IMR-90 (cell line): ENCODE measurements around the gene RERE. TPM values are rescaled to one million over a fixed set of nuclear protein-coding genes. Genes with fewer than 3 reads are reported as not detected.
A peak's percentile ranks its signal among the peaks of the same experiment; 100 is the strongest.

Source experiments
- ATAC-seq: fragments of 200-7000 bp; cut with Tn5 transposase; 2 replicates; pipeline ENCODE4 v1.9.1; 2020; ENCODE audit warnings: low read depth, mild to moderate bottlenecking, moderate library complexity
- BruUV-seq: library from RNA; stranded (reverse); fragments of 400-500 nt; replicated peaks from 2 replicates; lab custom pipeline; 2021; lab: Mats Ljungman, UMichigan
- CTCF ChIA-PET: fragments of 300-600 bp; formaldehyde crosslinking; extraction: SDS; loops from one replicate; lab custom pipeline; 2021; ENCODE audit warnings: antibody characterized with exemption; lab: Yijun Ruan, JAX
- POLR2A ChIA-PET: fragments of 300-600 bp; sonication (Branson Sonifier 250); formaldehyde crosslinking; loops from one replicate; lab custom pipeline; 2022; ENCODE audit warnings: antibody characterized with exemption; ENCODE audit not compliant: unreplicated experiment; lab: Charles Lee
- DNase-seq: peaks from one replicate; pipeline ENCODE4 v3.0.0; 2013
- H2AFZ ChIP-seq: replicated peaks from 2 replicates; pipeline ENCODE3; 2013; ENCODE audit warnings: low read length, mild to moderate bottlenecking; ENCODE audit not compliant: poor library complexity
- H2AK5ac ChIP-seq: 2 replicates; pipeline ENCODE4 v1.6.1; 2013; ENCODE audit warnings: low read depth, low read length, inconsistent platforms
- H2AK9ac ChIP-seq: replicated peaks from 2 replicates; pipeline ENCODE3; 2013; ENCODE audit warnings: mild to moderate bottlenecking, low read depth, low read length, moderate library complexity; ENCODE audit not compliant: poor library complexity
- H2BK120ac ChIP-seq: 2 replicates; pipeline ENCODE4 v1.6.1; 2013; ENCODE audit warnings: low read depth, low read length, inconsistent platforms
- H2BK15ac ChIP-seq: 3 replicates; pipeline ENCODE4 v1.6.1; 2013; ENCODE audit warnings: low read depth, low read length, inconsistent platforms
- H2BK20ac ChIP-seq: 2 replicates; pipeline ENCODE4 v1.6.1; 2013; ENCODE audit warnings: low read depth, mild to moderate bottlenecking, inconsistent platforms, low read length, moderate library complexity
- H2BK5ac ChIP-seq: 2 replicates; pipeline ENCODE4 v1.6.1; 2013; ENCODE audit warnings: mild to moderate bottlenecking, low read depth, low read length, inconsistent platforms; ENCODE audit not compliant: poor library complexity, severe bottlenecking
- H3K14ac ChIP-seq: replicated peaks from 2 replicates; pipeline ENCODE4 v1.6.1; 2013; ENCODE audit warnings: low read depth, low read length, inconsistent platforms
- H3K18ac ChIP-seq: 2 replicates; pipeline ENCODE4 v1.6.1; 2013; ENCODE audit warnings: low read depth, low read length, control low read depth
- H3K23ac ChIP-seq: 2 replicates; pipeline ENCODE4 v1.6.1; 2013; ENCODE audit warnings: low read depth, low read length, inconsistent platforms
- H3K27ac ChIP-seq: 2 replicates; pipeline ENCODE4 v1.5.1; 2013; ENCODE audit warnings: mild to moderate bottlenecking, control low read depth, low read length; ENCODE audit not compliant: insufficient read depth
- H3K27me3 ChIP-seq: 2 replicates; pipeline ENCODE4 v1.6.1; 2013; ENCODE audit warnings: low read length; ENCODE audit not compliant: control insufficient read depth, insufficient read depth
- H3K36me3 ChIP-seq: 2 replicates; pipeline ENCODE4 v1.6.1; 2013; ENCODE audit warnings: low read length, mixed read lengths; ENCODE audit not compliant: control insufficient read depth, insufficient read depth
- H3K4ac ChIP-seq: 2 replicates; pipeline ENCODE4 v1.6.1; 2013; ENCODE audit warnings: low read depth, low read length, inconsistent platforms
- H3K4me1 ChIP-seq: 2 replicates; pipeline ENCODE4 v1.6.1; 2013; ENCODE audit warnings: low read length, mixed read lengths; ENCODE audit not compliant: control insufficient read depth, insufficient read depth
- H3K4me2 ChIP-seq: 2 replicates; pipeline ENCODE4 v1.6.1; 2013; ENCODE audit warnings: low read depth, mild to moderate bottlenecking, control low read depth, low read length, moderate library complexity
- H3K4me3 ChIP-seq: 2 replicates; pipeline ENCODE4 v1.5.1; 2013; ENCODE audit warnings: low read depth, mild to moderate bottlenecking, control low read depth, low read length, moderate library complexity; ENCODE audit not compliant: insufficient read depth
- H3K56ac ChIP-seq: 2 replicates; pipeline ENCODE4 v1.6.1; 2013; ENCODE audit warnings: low read length, inconsistent platforms; ENCODE audit not compliant: insufficient read depth; ENCODE audit errors: extremely low read depth
- H3K79me1 ChIP-seq, 2 experiments: 2 replicates each; pipeline ENCODE4 v1.6.1; 2013; ENCODE audit warnings: low read length in 2 of 2, inconsistent platforms in 1 of 2, low read depth in 1 of 2
- H3K9ac ChIP-seq: 2 replicates; pipeline ENCODE4 v1.6.1; 2013; ENCODE audit warnings: low read depth, low read length, control low read depth
- H3K9me1 ChIP-seq: 2 replicates; pipeline ENCODE4 v1.6.1; 2013; ENCODE audit warnings: low read length, inconsistent platforms; ENCODE audit not compliant: insufficient read depth
- H3K9me3 ChIP-seq: 2 replicates; pipeline ENCODE4 v1.6.1; 2013; ENCODE audit warnings: low read length; ENCODE audit not compliant: control insufficient read depth, insufficient read depth
- H4K20me1 ChIP-seq: 2 replicates; pipeline ENCODE4 v1.6.1; 2013; ENCODE audit warnings: low read length, inconsistent platforms; ENCODE audit not compliant: insufficient read depth
- H4K5ac ChIP-seq: 2 replicates; pipeline ENCODE4 v1.6.1; 2013; ENCODE audit warnings: mild to moderate bottlenecking, low read depth, low read length, control low read depth
- H4K8ac ChIP-seq, 2 experiments: 2 replicates each; pipeline ENCODE4 v1.6.1; 2013; ENCODE audit warnings: low read depth in 2 of 2, low read length in 2 of 2, control low read depth in 1 of 2, inconsistent platforms in 1 of 2
- H4K91ac ChIP-seq: 2 replicates; pipeline ENCODE4 v1.6.1; 2013; ENCODE audit warnings: low read depth, low read length, inconsistent platforms; ENCODE audit not compliant: insufficient read depth
- BHLHE40 ChIP-seq: fragments of 150-350 bp; IDR thresholded peaks from 2 replicates; pipeline ENCODE4 v1.6.1; 2016; ENCODE audit warnings: mild to moderate bottlenecking, low read depth, low read length
- CHD1 ChIP-seq: IDR thresholded peaks from 2 replicates; pipeline ENCODE4 v1.6.1; 2012; ENCODE audit warnings: low read depth, low read length, improper control_type of control experiment
- CTCF ChIP-seq: conservative IDR thresholded peaks from 2 replicates; pipeline ENCODE4 v1.5.1; 2012; ENCODE audit warnings: mild to moderate bottlenecking, low read depth, low read length, improper control_type of control experiment
- MAFK ChIP-seq: IDR thresholded peaks from 2 replicates; pipeline ENCODE4 v1.6.1; 2012; ENCODE audit warnings: low read depth, low read length, improper control_type of control experiment
- MXI1 ChIP-seq: IDR thresholded peaks from 2 replicates; pipeline ENCODE4 v1.6.1; 2012; ENCODE audit warnings: low read depth, mild to moderate bottlenecking, low read length, moderate library complexity, borderline replicate concordance
- NFE2L2 ChIP-seq: fragments of 150-350 bp; IDR thresholded peaks from 2 replicates; pipeline ENCODE4 v1.6.1; 2016; ENCODE audit warnings: low read depth, mild to moderate bottlenecking, low read length
- POLR2A ChIP-seq: IDR thresholded peaks from 2 replicates; pipeline ENCODE4 v1.6.1; 2012; ENCODE audit warnings: mild to moderate bottlenecking, low read depth, low read length
- RCOR1 ChIP-seq: IDR thresholded peaks from 2 replicates; pipeline ENCODE4 v1.6.1; 2012; ENCODE audit warnings: mild to moderate bottlenecking, low read length, improper control_type of control experiment; ENCODE audit not compliant: insufficient replicate concordance
- RFX5 ChIP-seq: IDR thresholded peaks from 2 replicates; pipeline ENCODE4 v1.8.0; 2012; ENCODE audit warnings: low read depth, mild to moderate bottlenecking, low read length, moderate library complexity
- SMC3 ChIP-seq: fragments of 150-350 bp; IDR thresholded peaks from 2 replicates; pipeline ENCODE4 v1.6.1; 2016; ENCODE audit warnings: low read depth, mild to moderate bottlenecking, antibody characterized with exemption, low read length, moderate library complexity
- USF2 ChIP-seq: fragments of 150-350 bp; IDR thresholded peaks from 2 replicates; pipeline ENCODE4 v1.6.1; 2017; ENCODE audit warnings: mild to moderate bottlenecking, antibody characterized with exemption, low read length, low read depth
- WGBS, 2 experiments: methylation state at CpG; one replicate each; pipeline versions ENCODE4 v1.1.5 to v1.1.7; 2013; ENCODE audit warnings: missing lambda C conversion rate in 2 of 2; ENCODE audit not compliant: insufficient read length in 1 of 2; ENCODE audit errors: extremely low coverage in 2 of 2; 5-methylcytosine and 5-hydroxymethylcytosine counted together
- dilution Hi-C: fragments of 300-500 bp; cut with HindIII; formaldehyde crosslinking; loops from one replicate; pipeline ENCODE4 v1.14.3; 2018; ENCODE audit warnings: low sequenced_read_pairs; ENCODE audit not compliant: unreplicated experiment
- in situ Hi-C: fragments of 300-500 bp; cut with MboI; formaldehyde crosslinking; loops from 3 replicates; pipeline ENCODE4 v1.14.3; 2019; ENCODE audit warnings: low sequenced_read_pairs, inconsistent platforms, mixed read lengths
- intact Hi-C: fragments of 100-400 bp; cut with micrococcal nuclease; formaldehyde crosslinking; loops from 2 replicates; pipeline ENCODE4 v1.10.0; 2022
- polyA plus RNA-seq, 3 experiments: library from polyadenylated mRNA; depleted of rRNA; stranded (reverse); fragments of >200 nt; gene quantifications; 2 replicates each; pipeline ENCODE4 v1.2.3, GENCODE V29; 2012; ENCODE audit warnings: low replicate concordance in 1 of 3
- total RNA-seq: library from RNA; depleted of rRNA; stranded (reverse); fragments of >200 nt; gene quantifications from 2 replicates; pipeline ENCODE4 v1.2.3, GENCODE V29; 2012

The RERE gene
- total and polyA plus RNA-seq, 2 of the 4 experiments (the other 2 are of a cell fraction): 11.5 to 25.1 TPM

GRCh38 chr1:8408151-8408839 is 409.1 kb downstream of the RERE start:
- H4K8ac ChIP-seq: peak overlapping the region; percentile 37 to 97
- ATAC-seq (peak; percentile 55), DNase-seq (peak; percentile 84)
- WGBS, 2 experiments: no CpG with 5 or more reads among the region's 9 CpGs
- peaks cover 46 to 88% of the 10 kb centered on the region in 2 experiments for H3K79me1 ChIP-seq
- H3K14ac ChIP-seq: peak overlapping the region; percentile 74
- in situ Hi-C loops: no loop called here
- H2AK5ac ChIP-seq: peak overlapping the region; percentile 86
- peak overlapping the region; percentile 61; the same call in 2 of the 3 replicates for H2BK15ac ChIP-seq
- H3K4me3 ChIP-seq: no peak overlapping the region
- peak overlapping the region; percentile 59 for H3K56ac ChIP-seq
- H3K9ac ChIP-seq: peak overlapping the region; percentile 43
- dilution Hi-C loops: no loop called here
- intact Hi-C loops: no loop called here
- H2AFZ ChIP-seq: no peak overlapping the region
- H2BK20ac ChIP-seq: peak overlapping the region; percentile 86
- H2BK120ac ChIP-seq: peak overlapping the region; percentile 86
- H4K5ac ChIP-seq: peak overlapping the region; percentile 92
- TF ChIP-seq MAFK (no peak), CHD1 (no peak), POLR2A (no peak), BHLHE40 (no peak), RFX5 (no peak), NFE2L2 (no peak), MXI1 (no peak), USF2 (no peak), RCOR1 (no peak), CTCF (no peak), SMC3 (no peak)
- H3K27me3 ChIP-seq: no peaks in the 10 kb centered on the region
- H3K9me3 ChIP-seq: no peaks in the 10 kb centered on the region
- peaks cover 47% of the 10 kb centered on the region for H4K20me1 ChIP-seq
- H3K23ac ChIP-seq: peak overlapping the region; percentile 91
- H3K27ac ChIP-seq: peak overlapping the region; percentile 96
- no TSS peak for BruUV-seq
- H3K9me1 ChIP-seq: peaks cover 39% of the 10 kb centered on the region
- H2BK5ac ChIP-seq: peak overlapping the region; percentile 91
- H3K18ac ChIP-seq: peak overlapping the region; percentile 94
- H3K4me2 ChIP-seq: peak overlapping the region; percentile 86
- peaks cover 50% of the 10 kb centered on the region for H3K4me1 ChIP-seq
- peaks cover 34% of the 10 kb centered on the region for H3K36me3 ChIP-seq
- H3K4ac ChIP-seq: peak overlapping the region; percentile 92
- H4K91ac ChIP-seq: peak overlapping the region; percentile 69
- CTCF ChIA-PET: interaction anchor here (1.2 to 2.3 kb wide), 7 partner anchors 11 to 392 kb away, joined by 3 to 17 read pairs (median 5); no protein-coding TSS in a partner anchor
- POLR2A ChIA-PET: no interaction called here
- H2AK9ac ChIP-seq: peak overlapping the region; percentile 49
